Trophoblast cell (in vitro differentiated cells and primary cell): Measurements from ENCODE around the gene KRTAP10-9.

Source experiments
- DNase-seq, 2 donors: peaks; one replicate each; pipeline ENCODE4 v3.0.0-alpha.2; 2016
- H2AFZ ChIP-seq: 2 replicates; pipeline ENCODE4 v1.6.1; 2013; ENCODE audit warnings: low read length, moderate library complexity, mild to moderate bottlenecking; ENCODE audit not compliant: insufficient read depth, poor library complexity
- H2AK5ac ChIP-seq: 2 replicates; pipeline ENCODE4 v1.6.1; 2013; ENCODE audit warnings: mild to moderate bottlenecking, low read length
- H2BK120ac ChIP-seq: 2 replicates; pipeline ENCODE4 v1.6.1; 2013; ENCODE audit warnings: low read length, mild to moderate bottlenecking, moderate library complexity; ENCODE audit not compliant: insufficient read depth, poor library complexity
- H2BK12ac ChIP-seq: 2 replicates; pipeline ENCODE4 v1.6.1; 2013; ENCODE audit warnings: mild to moderate bottlenecking, low read length, moderate library complexity
- H2BK5ac ChIP-seq: 2 replicates; pipeline ENCODE4 v1.6.1; 2013; ENCODE audit warnings: low read length, low read depth, moderate library complexity, mild to moderate bottlenecking; ENCODE audit not compliant: poor library complexity
- H3K14ac ChIP-seq: 2 replicates; pipeline ENCODE4 v1.6.1; 2013; ENCODE audit warnings: mild to moderate bottlenecking, low read length
- H3K18ac ChIP-seq: 2 replicates; pipeline ENCODE4 v1.6.1; 2013; ENCODE audit warnings: mild to moderate bottlenecking, low read length
- H3K23ac ChIP-seq: 2 replicates; pipeline ENCODE4 v1.6.1; 2013; ENCODE audit warnings: low read length
- H3K27ac ChIP-seq: 2 replicates; pipeline ENCODE4 v1.5.1; 2013; ENCODE audit warnings: low read depth, mild to moderate bottlenecking, inconsistent platforms, low read length, moderate library complexity
- H3K27me3 ChIP-seq: 2 replicates; pipeline ENCODE4 v1.6.1; 2013; ENCODE audit warnings: inconsistent platforms, mild to moderate bottlenecking, low read length, moderate library complexity; ENCODE audit not compliant: insufficient read depth
- H3K36me3 ChIP-seq, 2 experiments: 1 replicate in 1 of 2; 2 replicates in 1 of 2; pipeline ENCODE4 v1.6.1; 2013; ENCODE audit warnings: low read length in 2 of 2, mild to moderate bottlenecking in 2 of 2, moderate library complexity in 1 of 2; ENCODE audit not compliant: insufficient read depth in 2 of 2, control insufficient read depth in 1 of 2
- H3K4ac ChIP-seq: 2 replicates; pipeline ENCODE4 v1.6.1; 2013; ENCODE audit warnings: low read depth, mild to moderate bottlenecking, low read length, moderate library complexity
- H3K4me1 ChIP-seq, 2 experiments: 1 replicate in 1 of 2; 2 replicates in 1 of 2; pipeline ENCODE4 v1.6.1; 2013; ENCODE audit warnings: low read length in 2 of 2, mild to moderate bottlenecking in 2 of 2, moderate library complexity in 1 of 2; ENCODE audit not compliant: insufficient read depth in 2 of 2, control insufficient read depth in 1 of 2
- H3K4me2 ChIP-seq: 2 replicates; pipeline ENCODE4 v1.6.1; 2013; ENCODE audit warnings: inconsistent platforms, mild to moderate bottlenecking, low read length, moderate library complexity
- H3K4me3 ChIP-seq: 2 replicates; pipeline ENCODE4 v1.5.1; 2013; ENCODE audit warnings: mild to moderate bottlenecking, low read depth, low read length, inconsistent platforms
- H3K79me1 ChIP-seq: one replicate; pipeline ENCODE4 v1.6.1; 2013; ENCODE audit warnings: low read length
- H3K79me2 ChIP-seq: 2 replicates; pipeline ENCODE4 v1.6.1; 2013; ENCODE audit warnings: low read length, mild to moderate bottlenecking; ENCODE audit not compliant: control insufficient read depth, insufficient read depth, poor library complexity
- H3K9ac ChIP-seq: 2 replicates; pipeline ENCODE4 v1.6.1; 2013; ENCODE audit warnings: mild to moderate bottlenecking, low read length
- H3K9me3 ChIP-seq: 2 replicates; pipeline ENCODE4 v1.6.1; 2013; ENCODE audit warnings: low read depth, mild to moderate bottlenecking, control low read depth, inconsistent platforms, low read length; ENCODE audit not compliant: insufficient read depth
- H4K12ac ChIP-seq: 2 replicates; pipeline ENCODE4 v1.6.1; 2013; ENCODE audit warnings: low read depth, mild to moderate bottlenecking, low read length, moderate library complexity
- H4K8ac ChIP-seq: 2 replicates; pipeline ENCODE4 v1.6.1; 2013; ENCODE audit warnings: low read depth, mild to moderate bottlenecking, low read length, moderate library complexity
- H4K91ac ChIP-seq: one replicate; pipeline ENCODE4 v1.6.1; 2013; ENCODE audit warnings: low read depth, mild to moderate bottlenecking, low read length, moderate library complexity
- WGBS: extraction: QIAGEN DNeasy Blood & Tissue Kit; methylation state at CpG from one replicate; pipeline ENCODE4 v1.1.7; 2013; ENCODE audit warnings: missing lambda C conversion rate; ENCODE audit not compliant: insufficient read length, insufficient coverage; ENCODE audit errors: extremely low coverage; 5-methylcytosine and 5-hydroxymethylcytosine counted together

The KRTAP10-9 gene

DNA sequence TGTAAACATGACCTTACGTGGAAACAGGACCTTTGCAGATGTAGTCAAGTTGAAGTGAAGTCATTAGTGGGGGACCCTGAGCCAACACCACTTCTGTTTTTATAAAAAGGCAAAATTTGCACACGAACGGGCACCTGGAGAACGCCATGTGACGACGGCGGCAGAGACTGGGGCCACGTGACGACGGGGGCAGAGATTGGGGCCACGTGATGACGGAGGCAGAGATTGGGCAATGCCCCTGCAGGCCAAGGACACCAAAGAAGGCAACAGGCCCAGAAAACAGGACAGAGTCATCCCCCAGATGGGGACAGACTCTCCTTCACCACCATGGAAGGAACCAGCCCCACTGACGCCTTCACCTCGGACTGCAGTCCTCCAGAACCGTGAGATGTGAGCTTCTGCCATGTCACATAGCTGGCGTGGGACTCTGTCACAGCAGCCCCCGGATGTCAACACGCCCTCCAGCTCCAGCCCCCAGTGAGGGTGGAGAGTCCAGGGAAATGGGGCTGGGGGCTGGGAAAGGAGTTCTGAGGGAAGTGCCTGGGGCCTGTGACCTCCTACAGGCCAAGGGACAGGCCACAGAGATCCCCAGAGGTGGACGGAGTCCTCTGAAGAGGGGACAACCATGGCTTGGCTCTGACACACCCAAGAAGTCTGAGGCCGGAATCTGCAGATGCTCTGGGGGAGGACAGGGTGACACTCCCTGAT, 23.5 kb downstream of the KRTAP10-9 start:
- Histone ChIP-seq H3K36me3 (no peaks in the 10 kb centered on the region), H3K4ac (no peak overlapping the region), H2BK120ac (no peak overlapping the region), H3K27me3 (no peaks in the 10 kb centered on the region), H3K9me3 (peaks cover 8% of the 10 kb centered on the region), H2AFZ (no peak overlapping the region), H3K79me1 (no peaks in the 10 kb centered on the region), H3K23ac (no peak overlapping the region), H3K4me3 (no peak overlapping the region), H3K18ac (no peak overlapping the region), H2AK5ac (no peak overlapping the region), H2BK12ac (no peak overlapping the region), H4K8ac (no peak overlapping the region), H2BK5ac (no peak overlapping the region), H3K79me2 (no peaks in the 10 kb centered on the region), H3K4me2 (no peak overlapping the region), H3K14ac (no peak overlapping the region), H4K91ac (no peak overlapping the region), H3K27ac (no peak overlapping the region), H3K4me1 (no peaks in the 10 kb centered on the region), H4K12ac (no peak overlapping the region), H3K9ac (no peak overlapping the region)
- no peak for DNase-seq
- no CpG with 5 or more reads among the region's 20 CpGs for WGBS

DNA sequence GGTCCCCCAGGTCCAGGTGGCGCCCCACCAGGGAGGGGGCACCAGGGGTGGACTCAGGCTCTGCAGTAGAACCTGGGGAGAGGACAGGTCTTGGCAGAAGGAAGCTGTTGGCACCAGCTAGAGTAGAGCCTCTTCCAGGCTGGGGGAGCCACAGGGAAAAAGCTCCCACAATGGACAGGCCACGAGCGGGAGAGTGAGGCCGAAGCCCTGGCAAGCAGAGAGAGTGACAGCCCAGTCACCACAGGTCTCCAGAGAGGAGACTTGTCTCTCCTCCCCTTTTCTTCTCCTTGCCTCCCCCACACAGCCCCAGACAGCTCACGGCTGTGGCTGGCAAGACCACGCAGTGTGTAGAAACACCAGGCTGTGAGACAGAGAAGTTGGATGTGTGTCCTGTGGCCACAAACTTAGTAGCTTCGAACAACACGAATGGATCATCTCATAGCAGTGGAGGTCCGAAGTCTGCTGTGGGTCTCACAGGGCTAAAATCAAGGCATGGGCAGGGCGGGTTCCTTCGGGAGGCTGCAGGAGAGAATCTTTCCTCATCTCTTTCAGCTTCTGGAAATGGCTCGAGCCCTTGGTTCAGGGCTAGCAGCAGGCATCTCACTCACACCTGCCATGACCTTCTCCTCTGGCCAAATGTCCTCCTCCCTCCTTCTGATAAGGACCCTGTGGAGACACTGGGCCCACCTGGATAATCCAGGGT, 24.2 kb downstream of the KRTAP10-9 start:
- no peak overlapping the region for H3K4ac ChIP-seq
- H3K4me2 ChIP-seq, result no peak overlapping the region
- no peaks in the 10 kb centered on the region for H3K27me3 ChIP-seq
- H3K4me3 ChIP-seq, result no peak overlapping the region
- no peak overlapping the region for H4K91ac ChIP-seq
- H2BK5ac ChIP-seq, result no peak overlapping the region
- no peak overlapping the region for H4K12ac ChIP-seq
- no peak overlapping the region for H3K18ac ChIP-seq
- H3K23ac ChIP-seq, result no peak overlapping the region
- no peak overlapping the region for H2BK120ac ChIP-seq
- H2BK12ac ChIP-seq, result no peak overlapping the region
- H3K4me1 ChIP-seq, result no peaks in the 10 kb centered on the region
- no peaks in the 10 kb centered on the region for H3K36me3 ChIP-seq
- no peak overlapping the region for H2AK5ac ChIP-seq
- H3K27ac ChIP-seq, result no peak overlapping the region
- no peak overlapping the region for H3K9ac ChIP-seq
- H4K8ac ChIP-seq, result no peak overlapping the region
- WGBS, result no CpG with 5 or more reads among the region's 12 CpGs
- H3K79me2 ChIP-seq, result no peaks in the 10 kb centered on the region
- H2AFZ ChIP-seq, result no peak overlapping the region
- no peak for DNase-seq
- H3K9me3 ChIP-seq, result peaks cover 11% of the 10 kb centered on the region
- H3K79me1 ChIP-seq, result no peaks in the 10 kb centered on the region
- H3K14ac ChIP-seq, result no peak overlapping the region

DNA sequence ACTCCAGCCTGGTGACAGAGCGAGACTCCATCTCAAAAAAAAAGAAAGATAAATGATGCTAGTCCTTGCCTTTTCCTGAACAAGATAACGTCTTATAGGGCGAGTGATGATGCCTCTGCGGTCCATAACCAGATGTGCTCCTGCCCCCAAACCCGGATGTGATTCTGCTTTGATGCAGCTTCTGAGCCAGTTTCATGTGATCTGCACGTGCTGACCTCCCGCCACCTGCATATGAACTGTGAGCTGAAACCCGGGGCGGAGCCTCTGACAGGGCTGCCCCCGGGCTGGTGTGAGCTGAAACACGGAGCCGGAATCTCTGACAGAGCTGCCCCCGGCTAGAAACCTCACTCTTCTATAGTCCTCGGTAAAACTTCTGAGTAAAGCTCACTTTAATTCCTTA, 26.2 kb downstream of the KRTAP10-9 start:
- H4K12ac ChIP-seq, result no peak overlapping the region
- H3K79me1 ChIP-seq, result no peaks in the 10 kb centered on the region
- no peaks in the 10 kb centered on the region for H3K36me3 ChIP-seq
- no peak overlapping the region for H4K91ac ChIP-seq
- WGBS, result no CpG with 5 or more reads among the region's 14 CpGs
- no peak overlapping the region for H3K9ac ChIP-seq
- H3K27me3 ChIP-seq, result no peaks in the 10 kb centered on the region
- H3K4ac ChIP-seq, result no peak overlapping the region
- peaks cover 2 to 4% of the 10 kb centered on the region in 2 experiments for H3K4me1 ChIP-seq
- H2BK120ac ChIP-seq, result no peak overlapping the region
- no peak overlapping the region for H3K23ac ChIP-seq
- no peak overlapping the region for H2AFZ ChIP-seq
- DNase-seq, result no peak
- H3K4me3 ChIP-seq, result no peak overlapping the region
- H3K27ac ChIP-seq, result no peak overlapping the region
- H4K8ac ChIP-seq, result no peak overlapping the region
- H2BK5ac ChIP-seq, result no peak overlapping the region
- H3K14ac ChIP-seq, result no peak overlapping the region
- H2AK5ac ChIP-seq, result no peak overlapping the region
- H3K4me2 ChIP-seq, result no peak overlapping the region
- no peaks in the 10 kb centered on the region for H3K79me2 ChIP-seq
- no peak overlapping the region for H2BK12ac ChIP-seq
- H3K9me3 ChIP-seq, result peaks cover 15% of the 10 kb centered on the region
- H3K18ac ChIP-seq, result no peak overlapping the region

DNA sequence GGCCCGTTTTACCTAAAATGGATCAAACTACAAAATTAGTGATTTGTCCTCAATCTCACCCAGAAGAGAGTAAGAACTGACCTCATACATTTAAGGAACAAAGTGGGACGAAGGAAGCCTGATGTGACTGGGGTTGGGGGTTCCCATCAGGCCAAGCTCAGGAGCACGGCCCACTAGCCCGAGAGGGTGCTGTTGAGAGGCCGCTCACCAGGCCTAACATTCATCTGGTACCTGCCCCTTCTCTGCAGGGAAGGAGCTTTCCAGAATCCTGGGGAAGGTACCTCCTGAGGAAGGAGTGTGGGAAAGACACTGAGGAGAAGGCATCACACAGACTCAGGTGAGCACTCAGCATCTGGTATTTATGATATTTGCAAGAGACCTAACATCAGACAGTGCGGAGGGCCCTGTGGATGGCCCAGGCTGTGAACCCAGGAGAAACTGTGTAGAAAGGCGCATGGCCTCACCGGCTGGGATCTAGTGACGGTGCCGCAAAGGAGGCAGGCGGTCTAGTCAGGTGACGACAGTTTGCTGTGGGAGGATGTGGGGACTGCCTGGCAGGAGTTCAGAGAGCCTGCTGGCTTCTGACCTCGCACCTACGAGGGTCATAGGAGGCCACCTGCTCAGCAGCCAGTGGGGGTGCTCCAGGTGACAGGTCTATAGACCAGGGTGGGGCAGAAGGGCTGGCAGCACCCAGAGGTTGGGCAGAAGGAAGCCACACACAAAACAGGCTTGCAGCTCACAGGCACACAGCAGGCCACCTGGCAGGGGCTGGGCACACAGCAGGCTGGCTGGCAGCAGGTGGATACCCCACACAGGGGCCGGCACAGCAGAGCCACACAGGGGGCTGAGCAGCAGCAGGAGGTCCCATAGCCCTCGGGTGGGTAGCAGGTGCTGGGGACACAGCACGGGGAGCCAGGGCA, 27.0 kb downstream of the KRTAP10-9 start:
- H2BK120ac ChIP-seq, result no peak overlapping the region
- H3K79me1 ChIP-seq, result no peaks in the 10 kb centered on the region
- H3K4me3 ChIP-seq, result no peak overlapping the region
- no peak overlapping the region for H3K4me2 ChIP-seq
- H3K79me2 ChIP-seq, result no peaks in the 10 kb centered on the region
- H2BK12ac ChIP-seq, result no peak overlapping the region
- no peak overlapping the region for H3K9ac ChIP-seq
- no peak overlapping the region for H3K4ac ChIP-seq
- no peak for DNase-seq
- H3K27me3 ChIP-seq, result no peaks in the 10 kb centered on the region
- H3K14ac ChIP-seq, result no peak overlapping the region
- no peaks in the 10 kb centered on the region for H3K36me3 ChIP-seq
- no peak overlapping the region for H2BK5ac ChIP-seq
- no peak overlapping the region for H2AFZ ChIP-seq
- H2AK5ac ChIP-seq, result no peak overlapping the region
- H4K91ac ChIP-seq, result no peak overlapping the region
- no peak overlapping the region for H3K23ac ChIP-seq
- H4K8ac ChIP-seq, result no peak overlapping the region
- no peak overlapping the region for H3K18ac ChIP-seq
- H4K12ac ChIP-seq, result no peak overlapping the region
- H3K27ac ChIP-seq, result no peak overlapping the region
- H3K4me1 ChIP-seq, result peaks cover 2 to 5% of the 10 kb centered on the region in 2 experiments
- H3K9me3 ChIP-seq, result peaks cover 17% of the 10 kb centered on the region
- no CpG with 5 or more reads among the region's 17 CpGs for WGBS
